GM12874 (cell line): ENCODE measurements around the gene SEC24C.

Experiments
- CTCF ChIP-seq: IDR thresholded peaks from 2 replicates; pipeline ENCODE4 v1.5.1; 2011; ENCODE audit warnings: low read depth, mild to moderate bottlenecking, control low read depth, low read length, moderate library complexity; ENCODE audit not compliant: insufficient read depth

SEC24C gene

GRCh38 chr10:73806176-73806950, 62.2 kb downstream of the SEC24C start:
- TF ChIP-seq CTCF, result no peak

- no peak for TF ChIP-seq CTCF
These were observed 63.3 kb downstream of the SEC24C start for GRCh38 chr10:73807471-73807870.

DNA sequence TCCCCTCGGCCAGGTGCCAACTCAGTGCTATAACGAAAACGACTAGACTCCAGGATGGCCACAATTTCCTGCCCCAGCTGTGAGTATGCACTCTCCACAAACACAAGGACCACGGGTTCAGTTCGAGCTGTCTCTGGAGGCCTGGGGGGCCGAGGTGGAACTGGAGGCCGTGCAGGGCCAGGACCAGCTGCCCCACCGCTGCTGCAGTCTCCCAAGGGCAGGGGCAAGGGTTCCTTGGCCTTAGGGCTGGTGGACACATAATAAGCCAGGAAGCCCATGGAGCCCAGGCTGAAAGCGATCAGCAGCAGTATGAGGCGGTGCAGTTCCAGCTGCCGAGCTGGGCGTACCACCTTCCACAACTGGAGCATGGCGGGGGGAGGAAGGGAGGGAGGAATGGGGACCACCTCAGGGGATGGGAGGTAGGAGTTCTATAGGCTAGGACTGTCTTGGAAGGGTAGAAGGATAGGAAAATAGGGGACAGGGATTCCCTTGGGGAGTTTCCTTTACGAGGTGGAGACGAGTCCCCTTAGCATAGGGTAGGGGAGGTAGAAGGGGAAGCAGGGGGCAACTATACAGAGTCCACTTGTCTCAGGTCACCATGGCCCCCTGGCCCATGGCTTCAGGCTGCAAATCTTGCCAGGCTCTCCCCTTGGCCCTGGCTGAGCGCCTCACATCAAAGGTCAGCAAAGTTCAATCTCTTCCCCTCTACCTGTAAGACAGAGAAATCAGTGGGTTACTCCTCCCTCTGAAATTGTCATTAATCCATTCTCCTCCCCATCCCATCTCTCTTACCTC, 64.0 kb downstream of the SEC24C start:
- TF ChIP-seq CTCF, result no peak

DNA sequence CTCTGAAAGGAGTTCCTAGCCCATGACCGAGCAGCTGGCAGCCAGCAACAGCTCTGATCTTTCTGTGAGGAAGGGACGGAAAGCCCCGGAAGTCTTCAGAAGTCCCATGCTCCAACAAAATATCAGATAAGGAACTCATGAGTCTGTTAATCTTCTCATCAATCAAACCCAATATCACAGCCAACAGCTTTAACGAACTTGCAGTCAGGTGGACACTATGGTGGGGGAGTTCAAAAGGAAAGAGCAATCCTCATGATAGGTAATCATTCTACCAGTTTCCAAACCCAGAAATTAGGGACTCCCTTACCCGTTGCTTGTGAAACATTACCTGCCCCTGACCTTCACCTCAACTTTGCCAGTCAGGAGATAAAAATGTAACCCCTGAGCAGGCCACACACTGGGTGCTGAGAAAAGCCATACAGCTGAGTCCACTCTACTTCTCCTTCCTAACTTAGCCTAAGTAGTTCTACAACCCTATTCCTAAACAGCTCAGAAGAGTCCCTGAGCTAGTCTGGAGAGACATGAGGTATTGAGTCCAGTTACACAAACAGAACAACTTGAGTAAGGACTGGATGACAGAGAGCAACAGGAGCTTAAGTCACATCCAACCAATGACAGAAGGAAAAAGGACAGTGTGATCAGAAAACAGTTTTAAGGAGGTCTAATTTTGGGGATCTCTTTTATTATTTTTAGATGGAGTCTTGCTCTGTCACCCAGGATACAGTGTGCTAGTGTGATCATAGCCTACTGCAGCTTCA, 65.1 kb downstream of the SEC24C start:
- TF ChIP-seq CTCF, result no peak

DNA sequence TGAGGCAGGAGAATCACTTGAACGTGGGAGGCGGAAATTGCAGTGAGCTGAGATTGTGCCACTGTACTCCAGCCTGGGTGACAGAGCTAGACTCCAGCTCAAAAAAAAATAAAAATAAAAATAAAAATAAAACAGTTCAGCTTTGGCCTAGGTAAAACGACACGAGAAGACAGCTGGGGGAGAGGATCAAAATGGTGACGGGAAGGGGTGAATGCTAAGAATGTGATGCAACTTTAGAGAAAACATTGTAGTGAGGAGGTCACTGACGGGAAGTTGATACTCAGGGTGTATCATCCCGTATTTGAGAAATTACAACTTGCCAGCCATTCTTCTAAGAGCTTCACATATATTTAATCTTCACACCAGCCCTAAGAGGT, 66.2 kb downstream of the SEC24C start:
- no peak for TF ChIP-seq CTCF

DNA sequence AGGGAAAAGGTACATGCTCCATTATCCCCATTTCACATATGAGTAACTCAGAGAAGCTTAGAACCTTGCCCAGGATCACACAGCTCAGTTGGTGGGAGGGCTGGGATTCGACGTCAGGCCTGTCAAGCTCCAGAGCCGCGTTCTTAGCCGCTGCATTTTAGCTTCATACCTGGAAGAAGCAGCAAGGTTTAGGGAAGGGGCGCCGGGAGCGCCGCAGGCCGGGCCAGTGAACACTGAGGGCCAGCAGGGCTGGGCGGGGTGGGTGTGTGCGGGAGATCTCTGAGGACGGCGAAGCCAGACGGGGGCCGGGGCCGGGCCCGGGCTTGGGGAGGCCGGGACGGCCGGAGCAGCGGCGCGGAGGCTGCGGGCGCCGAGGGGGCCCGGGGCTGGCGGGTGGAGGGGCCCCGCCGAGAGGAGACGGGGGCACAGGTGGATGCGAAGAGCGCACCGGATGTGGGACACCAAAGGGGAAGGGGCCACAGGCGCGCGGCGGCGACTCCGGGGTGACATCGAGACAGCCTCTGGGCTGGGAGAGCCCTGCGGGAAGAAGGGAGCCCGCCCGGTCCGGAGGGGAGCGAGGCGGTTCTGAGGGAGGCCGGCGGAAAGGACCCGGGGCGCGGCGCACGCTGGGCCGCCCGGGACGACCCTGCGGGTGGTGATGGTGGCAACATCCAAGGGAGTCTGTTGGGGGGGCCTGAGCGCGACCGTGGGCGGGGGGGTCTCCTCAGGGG, 66.7 kb downstream of the SEC24C start:
- no peak for TF ChIP-seq CTCF
